Measurements from ENCODE around the gene ASB1.

Gene ASB1

DNA sequence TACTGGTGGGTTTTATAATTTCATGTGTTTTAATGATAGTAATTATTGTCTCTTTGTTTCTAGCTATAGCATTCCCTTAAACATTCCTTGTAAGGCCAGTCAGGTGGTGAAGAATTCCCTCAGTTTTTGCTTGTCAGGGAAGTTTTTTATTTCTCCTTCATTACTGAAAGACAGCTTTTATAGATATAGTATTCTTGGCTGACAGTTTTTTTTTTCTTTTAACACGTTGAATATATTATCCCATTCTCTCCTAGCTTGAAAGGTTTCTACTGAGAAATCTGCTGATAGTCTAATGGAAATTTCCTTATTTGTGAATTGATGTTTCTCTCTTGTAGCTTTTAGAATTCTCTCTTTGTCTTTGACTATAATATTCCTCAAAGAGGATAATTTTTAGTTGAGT is 46.8 kb downstream of the ASB1 start:
- DNase-seq = no peak

DNA sequence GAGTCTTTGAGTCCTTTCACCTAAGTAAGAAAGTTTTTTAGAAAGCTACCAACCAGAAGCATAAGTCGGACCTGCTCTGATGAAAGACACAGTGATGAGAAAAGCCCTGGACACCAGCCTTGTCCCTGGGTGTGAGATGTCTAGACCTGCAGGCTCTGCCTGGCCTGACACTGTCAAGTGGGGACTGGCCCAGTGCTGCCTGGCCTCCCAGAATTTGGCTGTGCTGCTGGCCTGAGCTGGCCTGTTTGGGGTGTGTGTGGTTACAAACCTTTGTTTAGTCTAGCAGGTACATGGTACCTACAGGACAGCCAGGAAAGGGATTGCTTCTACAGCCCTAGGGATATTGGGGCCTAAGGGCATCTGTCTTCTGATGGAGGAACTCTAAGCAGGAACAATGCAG is 48.3 kb downstream of the ASB1 start:
- no peak for DNase-seq

DNA sequence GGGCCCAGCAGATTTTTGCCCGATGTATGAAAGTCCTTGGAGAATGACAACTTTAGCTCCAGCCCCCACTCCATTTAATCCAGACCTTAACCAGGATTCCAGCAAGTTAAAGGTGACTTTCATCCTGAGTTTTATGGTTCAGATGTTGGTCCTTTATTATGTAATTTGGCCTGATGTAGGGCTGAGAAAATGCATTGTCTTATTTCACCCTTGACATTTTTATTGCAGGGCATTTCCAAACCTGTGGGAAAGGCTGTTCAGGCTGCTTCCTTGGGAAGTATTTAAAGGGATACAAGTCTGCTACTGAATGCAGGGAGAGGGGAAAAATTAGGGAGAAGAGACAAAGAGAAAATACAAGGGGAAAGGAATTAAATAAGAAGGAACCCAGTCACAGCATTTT is 48.8 kb downstream of the ASB1 start:
- DNase-seq = no peak

DNA sequence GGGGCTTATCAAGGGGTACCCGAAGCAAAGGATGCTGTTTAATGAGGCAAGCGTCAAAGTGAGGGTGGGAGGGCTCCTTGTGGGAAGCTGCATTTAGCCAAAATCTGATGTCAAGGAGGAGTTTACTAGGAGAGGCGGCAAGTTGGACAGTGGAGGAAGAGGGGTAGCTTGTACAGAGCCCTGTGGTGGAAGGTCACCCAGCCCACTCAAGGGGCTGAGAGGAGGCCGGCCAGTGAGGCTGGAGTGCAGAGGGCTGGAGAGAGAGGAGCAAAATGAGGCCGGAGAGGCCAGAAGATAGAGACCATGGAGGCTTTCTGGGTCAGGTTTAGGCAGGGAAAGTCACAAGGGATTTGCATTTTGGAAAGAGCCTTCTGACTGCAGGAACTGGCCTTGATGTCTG is 49.5 kb downstream of the ASB1 start:
- DNase-seq = no peak

DNA sequence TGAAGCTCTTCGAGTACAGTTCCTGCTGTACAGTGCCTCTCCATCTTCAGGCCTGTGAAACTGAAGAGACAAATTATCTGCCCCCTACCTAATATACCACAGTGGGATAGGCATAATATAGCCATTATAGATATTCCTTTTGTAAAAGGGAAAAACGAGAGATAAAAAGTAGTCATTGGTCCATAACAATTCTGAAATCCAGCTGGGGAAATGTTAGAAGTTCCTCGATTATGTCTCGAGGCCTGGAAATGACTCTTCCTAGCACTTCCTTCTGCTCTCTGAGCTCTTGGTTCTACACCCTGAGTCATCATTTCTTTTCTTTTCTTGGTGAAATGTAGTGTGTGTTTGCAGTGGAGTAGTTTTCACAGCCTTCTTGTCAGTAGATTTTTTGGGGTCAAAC is 51.5 kb downstream of the ASB1 start:
- no peak for DNase-seq

DNA sequence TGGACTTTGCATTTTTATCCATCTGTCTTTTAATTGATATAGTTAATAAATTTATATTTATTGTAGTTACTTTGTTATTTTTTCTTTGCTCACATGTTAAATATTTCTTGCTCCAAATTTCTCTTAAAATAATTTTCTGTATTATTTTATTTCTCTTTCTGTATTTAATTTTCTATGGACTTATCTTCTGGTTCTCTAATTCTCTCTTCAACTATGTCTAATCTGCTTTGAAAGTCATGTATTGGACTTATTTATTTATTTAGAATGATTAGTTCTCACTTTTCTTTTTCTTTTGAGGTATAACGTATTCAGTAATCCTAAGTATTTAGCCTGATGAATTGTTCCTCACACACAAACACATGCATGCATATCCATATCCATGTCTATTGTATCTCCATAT is 53.1 kb downstream of the ASB1 start:
- DNase-seq = no peak

DNA sequence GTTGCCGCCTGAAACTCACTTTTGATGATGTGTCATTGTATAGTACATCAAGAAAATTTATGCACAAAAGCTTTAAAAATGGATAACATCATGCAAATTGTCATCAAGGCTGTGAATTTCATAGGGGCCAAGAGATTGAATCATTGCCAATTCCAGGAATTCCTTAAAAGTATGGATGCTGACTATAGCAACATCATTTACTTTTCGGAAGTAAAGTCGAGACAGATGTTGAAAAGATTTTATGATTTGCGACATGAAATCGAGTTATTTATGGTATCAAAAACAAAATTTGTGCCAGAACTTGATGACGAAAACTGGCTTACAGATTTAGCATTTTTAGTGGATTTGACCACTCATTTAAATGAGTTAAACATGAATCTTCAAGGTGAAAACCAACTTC is 56.3 kb downstream of the ASB1 start:
- DNase-seq = no peak

DNA sequence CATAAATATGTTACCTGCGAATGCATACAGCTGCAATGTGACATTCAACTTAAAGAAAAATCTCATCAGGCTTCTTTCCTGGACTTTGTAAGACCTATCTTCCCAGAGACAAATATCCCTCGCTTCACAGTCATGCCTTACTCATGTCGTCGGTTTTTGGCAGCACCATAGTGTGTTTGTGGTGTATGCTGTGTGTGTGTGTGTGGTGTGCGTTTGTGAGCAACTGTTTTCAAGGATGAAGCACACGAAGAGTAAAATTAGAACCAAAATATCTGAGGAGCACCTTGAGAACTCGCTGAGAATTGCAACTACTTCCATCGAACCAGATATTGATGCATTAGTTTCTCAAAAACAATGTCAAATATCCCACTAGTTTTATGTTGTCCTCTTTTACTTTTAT is 56.9 kb downstream of the ASB1 start:
- no peak for DNase-seq

DNA sequence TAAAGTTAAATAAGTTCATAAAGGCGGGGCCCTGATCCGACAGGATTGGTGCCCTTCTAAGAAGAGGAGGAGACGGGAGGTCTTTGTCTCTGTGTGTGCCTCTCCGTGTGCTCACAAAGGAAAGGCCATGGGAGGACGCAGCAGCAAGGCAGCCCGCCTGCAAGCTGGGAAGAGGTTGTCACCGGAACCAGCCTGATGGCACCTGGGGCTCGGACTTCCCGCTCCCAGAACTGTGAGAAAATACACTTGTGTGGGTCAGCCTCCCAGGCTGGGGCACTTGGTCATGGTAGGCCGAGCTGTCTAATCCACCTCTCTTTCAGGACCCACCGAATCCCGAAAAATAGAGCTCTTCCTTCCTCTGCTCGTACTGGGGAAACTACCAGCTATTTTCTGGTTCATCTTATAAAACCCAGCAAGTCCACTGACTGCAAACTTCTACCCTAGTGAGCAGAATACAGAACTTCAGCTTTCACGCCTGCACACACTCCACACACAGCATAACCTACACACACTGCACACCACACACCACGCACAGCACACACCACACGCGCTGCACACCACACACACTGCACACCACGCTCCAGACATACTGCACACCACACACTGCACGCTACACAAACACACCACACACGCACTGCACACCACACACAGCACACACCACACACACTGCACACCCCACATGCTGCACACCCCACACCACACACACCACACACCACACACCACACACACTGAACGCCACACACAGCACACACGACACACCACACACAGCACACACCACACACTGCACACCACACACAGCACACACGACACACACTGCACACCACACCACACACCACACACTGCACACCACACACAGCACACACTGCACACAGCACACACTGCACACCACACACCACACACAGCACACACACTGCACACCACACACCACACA is 58.1 kb downstream of the ASB1 start:
- DNase-seq = no peak

DNA sequence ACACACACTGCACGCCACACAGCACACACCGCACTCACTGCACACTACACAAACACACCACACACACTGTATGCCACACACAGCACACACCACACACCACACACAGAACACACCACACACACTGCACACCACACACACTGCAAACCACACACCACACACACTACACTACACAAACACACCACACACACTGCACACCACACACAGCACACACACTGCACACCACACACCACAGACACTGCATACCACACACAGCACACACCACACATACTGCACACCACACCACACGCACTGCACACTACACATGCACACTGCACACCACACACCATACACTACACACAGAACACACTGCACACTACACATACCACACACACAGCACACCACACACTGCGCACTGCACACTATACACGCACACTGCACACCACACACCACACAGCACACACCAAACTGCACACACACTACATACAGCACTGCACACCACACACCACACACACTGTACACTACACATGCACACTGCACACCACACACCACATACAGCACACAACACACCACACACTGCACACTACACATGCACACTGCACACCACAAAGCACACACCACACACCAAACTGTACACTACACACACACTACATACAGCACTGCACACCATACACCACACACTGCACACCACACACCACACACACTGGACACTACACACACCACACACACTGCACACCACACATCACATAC is 59.6 kb downstream of the ASB1 start:
- no peak for DNase-seq

DNA sequence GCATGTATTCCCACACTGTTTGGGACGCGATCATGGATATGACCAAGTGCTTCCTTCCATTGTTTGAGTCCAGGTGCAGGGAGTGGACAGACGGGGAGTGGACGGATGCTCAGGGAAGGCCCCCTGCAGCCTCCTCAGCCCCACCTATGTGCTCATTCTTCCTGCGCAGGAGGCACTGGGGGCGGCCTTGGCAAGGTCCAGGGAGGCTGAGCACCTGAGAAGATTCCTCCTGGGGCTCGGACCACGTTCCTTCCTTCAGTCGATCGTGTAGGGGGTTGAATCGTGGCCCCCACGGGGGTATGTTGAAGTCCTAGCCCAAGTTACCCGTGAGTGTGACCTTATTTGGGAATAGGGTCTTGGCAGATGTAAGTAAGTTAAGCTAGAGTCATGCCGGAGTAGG is 60.4 kb downstream of the ASB1 start:
- DNase-seq = no peak

DNA sequence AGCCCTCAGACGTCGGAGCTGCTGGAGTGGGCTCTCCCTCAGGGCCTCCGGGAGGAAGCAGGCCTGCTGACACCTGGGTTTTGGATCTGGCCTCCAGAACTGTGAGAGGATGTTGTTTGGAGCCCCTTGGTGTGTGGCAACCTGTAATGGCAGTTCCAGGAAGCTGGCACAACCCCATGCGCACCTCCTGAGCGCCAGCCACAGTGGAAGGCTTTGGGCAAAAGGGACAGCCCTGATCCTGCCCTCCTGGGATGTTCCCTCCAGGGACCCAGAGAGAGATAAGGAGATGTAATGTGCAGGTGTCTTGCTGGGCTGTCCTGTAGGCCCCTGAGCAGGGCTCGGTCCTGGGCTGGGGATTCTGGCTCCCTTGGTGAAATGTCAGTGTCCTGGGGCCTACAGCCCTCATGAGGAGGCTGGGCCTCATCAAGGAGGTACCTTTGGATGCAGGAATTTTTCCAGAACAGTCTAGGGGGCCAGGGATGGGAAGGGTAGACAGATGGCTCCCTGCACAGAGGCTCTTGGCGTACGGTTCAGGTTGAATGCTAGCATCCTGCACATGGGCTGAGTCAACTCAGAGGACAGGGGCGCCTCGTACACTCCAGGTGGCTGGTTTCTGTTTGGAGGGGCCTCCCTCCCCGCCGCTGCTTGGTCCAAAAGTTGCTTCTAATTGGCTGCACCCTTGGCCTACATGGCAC is 61.1 kb downstream of the ASB1 start:
- DNase-seq = no peak

DNA sequence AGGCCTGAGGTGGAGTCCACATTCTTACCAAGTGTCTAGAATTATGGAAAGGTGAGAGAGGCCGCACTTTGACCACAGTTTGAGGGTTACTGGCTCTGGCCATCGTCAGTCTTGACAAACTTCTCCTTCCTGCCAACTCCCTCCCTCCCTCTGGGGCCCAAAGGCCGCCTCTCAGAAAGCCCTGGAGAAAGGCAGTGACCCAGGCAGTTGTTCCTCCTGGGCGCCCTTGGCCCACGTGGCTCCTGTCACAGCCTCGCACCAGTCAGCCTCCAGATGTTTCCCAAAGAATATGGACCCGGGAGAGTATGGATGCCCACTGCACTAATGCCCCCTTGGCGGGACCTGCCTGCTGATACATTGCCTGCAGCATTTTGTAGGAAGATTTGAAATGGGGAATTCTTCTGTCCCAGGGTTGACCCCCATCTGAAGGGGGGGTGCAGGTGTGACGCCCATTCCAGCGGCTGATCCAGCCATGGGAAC is 61.7 kb downstream of the ASB1 start:
- DNase-seq = no peak

DNA sequence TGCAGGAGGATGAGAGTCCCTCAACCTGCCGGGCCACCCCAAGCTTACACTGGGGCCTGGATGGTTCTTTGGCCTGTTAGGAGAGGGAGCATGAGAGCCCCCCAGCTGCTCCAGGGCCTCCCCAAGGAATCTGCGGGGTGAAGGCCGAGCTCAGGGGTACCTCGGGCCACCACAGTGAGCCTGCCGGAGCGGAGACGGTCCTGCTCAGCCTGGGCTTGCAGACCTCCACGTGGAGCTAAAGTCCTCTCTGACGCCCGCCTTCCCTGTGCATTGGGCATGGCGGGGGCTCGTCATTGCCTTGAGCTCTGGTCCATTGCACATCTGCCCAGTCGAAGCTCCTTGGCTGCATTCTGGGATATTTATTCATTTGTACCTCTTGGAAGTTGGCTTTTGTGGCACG is 62.7 kb downstream of the ASB1 start:
- no peak for DNase-seq

DNA sequence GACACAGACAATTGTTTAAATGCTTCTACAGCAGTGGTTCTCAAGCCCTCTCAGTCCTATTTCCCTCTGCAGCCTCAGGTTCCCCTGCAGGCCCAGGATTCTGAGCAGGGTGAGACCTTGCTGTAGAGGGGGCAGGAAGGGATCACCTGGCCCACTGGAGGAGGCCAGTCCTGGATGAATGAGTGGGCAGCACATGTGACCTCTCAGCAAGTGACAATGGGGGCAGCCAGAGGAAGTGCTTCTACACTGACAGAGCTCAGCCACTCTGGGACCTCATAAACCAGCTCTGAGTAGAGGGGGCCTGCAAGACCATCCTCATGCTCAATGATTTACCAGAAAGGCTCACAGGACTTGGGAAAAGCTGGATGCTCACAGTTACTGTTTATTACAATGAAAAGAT is 63.2 kb downstream of the ASB1 start:
- no peak for DNase-seq

DNA sequence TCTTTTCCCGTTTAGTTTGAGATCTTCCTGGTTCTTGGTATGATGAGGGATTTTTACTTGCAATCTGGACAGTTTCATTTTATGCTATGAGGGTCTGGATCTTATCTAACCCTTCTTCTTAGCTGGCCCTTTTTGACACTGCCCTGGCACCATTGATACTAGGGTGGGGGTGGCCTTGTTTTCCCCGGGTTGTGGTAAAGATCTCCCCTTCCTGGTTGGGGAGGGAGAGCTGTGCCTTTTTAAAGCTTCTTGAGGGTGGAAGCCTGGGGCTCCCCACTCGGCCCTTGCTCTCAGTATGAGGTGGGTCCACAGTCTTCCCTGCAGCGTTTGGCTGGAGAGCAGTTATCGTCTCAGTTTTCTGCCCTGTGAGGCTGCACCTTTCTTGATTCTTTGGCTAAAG is 66.1 kb downstream of the ASB1 start:
- no peak for DNase-seq

DNA sequence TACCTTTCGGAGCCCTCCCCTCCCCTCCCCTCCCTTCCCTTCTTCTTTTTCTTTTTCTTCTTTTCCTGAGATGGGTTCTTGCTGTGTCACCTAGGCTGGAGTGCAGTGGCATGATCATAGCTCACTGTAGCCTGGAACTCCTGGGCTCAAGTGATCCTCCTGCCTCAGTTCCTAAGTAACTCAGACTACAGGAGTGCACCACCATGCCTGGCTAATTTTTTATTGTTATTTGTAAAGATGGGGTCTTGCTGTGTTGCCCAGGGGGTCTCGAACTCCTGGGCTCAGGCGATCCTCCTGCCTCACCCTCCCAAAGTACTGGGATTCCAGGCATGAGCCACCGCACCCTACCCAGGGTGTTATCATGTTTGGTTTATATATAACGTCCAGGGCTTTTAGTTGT is 66.7 kb downstream of the ASB1 start:
- DNase-seq = no peak

DNA sequence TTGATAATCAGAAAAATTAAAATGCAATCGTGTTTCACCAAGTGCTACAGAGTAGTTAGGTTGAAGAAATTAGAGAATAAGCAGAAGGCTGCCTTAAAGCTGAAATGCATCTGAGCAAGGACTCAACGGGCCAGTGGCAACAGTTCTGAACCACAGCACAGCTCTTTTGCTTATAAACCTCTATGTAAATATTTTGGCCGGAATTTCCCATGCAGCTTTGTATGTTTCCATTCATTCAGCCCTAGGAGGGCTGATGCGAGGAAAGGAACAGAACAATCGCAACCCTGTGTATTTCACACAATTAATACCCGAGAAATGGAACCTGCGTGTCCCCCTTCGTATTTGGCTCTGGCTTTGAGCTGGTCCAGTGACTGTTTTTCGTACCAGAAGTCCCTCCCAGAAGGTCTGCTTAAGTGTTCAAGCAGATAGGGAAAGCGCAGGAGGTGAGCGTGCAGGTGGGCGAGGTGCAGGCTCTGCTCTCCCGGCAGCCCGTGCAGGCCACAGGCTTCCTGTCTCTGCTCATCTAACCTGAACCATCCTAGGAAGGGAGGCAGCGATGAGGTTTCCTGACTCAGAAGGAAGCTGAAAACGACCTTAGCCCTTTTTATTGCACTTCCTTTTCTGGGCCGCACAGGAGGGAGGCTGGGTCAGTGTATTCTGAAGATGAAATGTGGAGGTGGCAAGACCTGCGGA is 67.3 kb downstream of the ASB1 start:
- no peak for DNase-seq

DNA sequence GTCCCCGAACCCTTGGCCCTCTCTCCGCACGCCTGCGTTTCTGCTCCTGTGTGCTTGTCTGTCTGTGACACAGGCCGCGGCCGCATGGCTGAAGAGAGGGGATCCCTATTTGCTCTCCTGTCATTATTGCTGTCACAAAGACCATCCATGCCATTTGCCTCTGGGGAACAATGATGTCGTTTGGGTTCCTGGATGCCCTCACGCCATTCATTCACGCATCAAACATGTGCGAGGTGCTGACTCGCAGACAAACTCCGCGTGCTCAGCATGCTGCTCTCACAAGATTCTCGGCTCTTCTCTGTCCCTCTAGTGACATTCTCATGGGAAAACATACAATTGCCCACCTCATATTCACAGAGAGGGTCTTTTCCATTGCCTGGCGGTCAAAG is 67.8 kb downstream of the ASB1 start:
- no peak for DNase-seq

DNA sequence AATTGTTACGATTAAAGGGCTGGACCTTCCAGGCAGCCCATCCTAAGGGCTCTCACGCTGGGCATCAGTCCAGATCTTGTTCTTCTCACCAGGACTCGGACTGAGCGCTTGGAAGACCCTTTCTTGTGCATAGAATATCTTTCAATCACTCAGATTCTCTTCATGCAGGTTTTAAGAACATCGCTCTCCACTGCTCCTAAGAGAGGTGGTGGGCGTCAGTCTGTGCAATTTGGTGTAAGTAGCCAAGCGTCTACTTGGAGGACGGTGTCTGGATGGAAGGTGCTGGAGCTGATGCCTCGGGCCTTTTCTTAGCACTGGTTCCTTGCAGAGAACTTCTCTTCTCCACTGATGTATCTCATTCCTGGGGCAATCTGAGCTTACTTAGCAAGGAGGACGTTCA is 68.7 kb downstream of the ASB1 start:
- DNase-seq = no peak

DNA sequence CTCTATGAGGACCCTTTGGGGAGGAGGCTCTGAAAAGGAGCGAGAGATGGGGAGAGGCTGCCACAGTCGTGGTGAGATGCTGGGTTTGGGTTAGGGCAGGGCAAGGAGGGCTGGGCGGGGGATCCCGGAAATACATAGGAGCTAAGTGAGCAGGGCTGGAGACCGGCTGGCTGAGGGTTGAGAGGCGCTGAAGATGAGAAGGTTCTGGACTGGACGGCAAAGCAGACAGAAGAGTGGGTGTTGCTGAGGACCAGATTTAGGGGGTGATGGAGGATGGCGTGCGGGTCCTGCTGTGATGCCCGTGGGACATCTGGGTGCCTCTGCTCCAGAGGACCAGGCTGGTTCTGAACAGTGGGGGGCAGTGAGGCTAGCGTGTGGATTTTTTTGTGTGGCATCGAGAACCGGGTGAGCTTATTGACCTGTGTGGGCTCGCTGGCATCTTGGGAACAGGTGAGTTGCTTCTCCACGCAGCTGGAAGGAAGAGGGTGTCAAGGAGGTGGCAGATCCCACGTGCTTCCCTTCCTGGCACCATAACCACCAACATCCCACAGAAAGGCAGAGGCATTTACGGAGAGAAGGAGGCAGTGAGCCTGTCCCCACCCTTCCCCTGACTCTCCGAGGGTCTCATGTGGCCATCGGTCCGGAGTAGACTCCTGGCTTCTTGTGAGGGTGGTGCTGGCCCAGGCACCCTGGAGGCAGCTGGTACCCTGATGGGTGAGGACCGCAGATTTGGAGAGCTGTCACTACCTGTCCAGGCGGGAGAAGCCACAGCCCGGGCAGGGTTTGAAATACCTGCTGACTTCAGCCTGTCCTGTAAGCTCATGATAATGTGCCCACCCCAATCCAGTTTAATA is 70.3 kb downstream of the ASB1 start:
- no peak for DNase-seq

DNA sequence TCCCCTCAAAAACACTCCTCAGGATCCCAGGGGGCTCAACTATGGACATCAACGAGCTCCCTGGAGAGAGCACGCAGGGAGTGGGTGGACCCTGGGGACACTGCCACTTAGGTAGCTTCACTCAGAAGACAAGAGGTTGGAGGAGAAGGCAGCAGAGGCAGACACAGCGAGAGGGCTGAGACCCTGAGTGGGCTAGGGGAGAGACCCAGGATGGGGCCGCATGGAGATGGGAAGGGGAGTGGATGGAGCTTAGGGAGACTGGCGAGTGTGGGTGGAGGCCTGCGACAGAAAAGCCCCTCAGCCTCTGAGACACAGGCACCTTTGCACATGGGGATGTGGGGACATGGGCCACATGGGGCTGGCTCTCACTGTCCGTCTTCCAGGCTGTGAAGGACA is 70.9 kb downstream of the ASB1 start:
- no peak for DNase-seq
